Activated CD4-positive, alpha-beta T cell treated with anti-CD3 and anti-CD28 coated beads, Interleukin-2, amount 50 U/mL, for 24 hours (primary cell): Measurements from ENCODE around the gene SLITRK5.

ENCODE experiments used
- DNase-seq, 2 donors: peaks; one replicate each; pipeline ENCODE4 v3.0.0-alpha.2; 2020; ENCODE audit warnings: low read depth in 1 of 2, low spot score in 1 of 2

SLITRK5 gene

DNA sequence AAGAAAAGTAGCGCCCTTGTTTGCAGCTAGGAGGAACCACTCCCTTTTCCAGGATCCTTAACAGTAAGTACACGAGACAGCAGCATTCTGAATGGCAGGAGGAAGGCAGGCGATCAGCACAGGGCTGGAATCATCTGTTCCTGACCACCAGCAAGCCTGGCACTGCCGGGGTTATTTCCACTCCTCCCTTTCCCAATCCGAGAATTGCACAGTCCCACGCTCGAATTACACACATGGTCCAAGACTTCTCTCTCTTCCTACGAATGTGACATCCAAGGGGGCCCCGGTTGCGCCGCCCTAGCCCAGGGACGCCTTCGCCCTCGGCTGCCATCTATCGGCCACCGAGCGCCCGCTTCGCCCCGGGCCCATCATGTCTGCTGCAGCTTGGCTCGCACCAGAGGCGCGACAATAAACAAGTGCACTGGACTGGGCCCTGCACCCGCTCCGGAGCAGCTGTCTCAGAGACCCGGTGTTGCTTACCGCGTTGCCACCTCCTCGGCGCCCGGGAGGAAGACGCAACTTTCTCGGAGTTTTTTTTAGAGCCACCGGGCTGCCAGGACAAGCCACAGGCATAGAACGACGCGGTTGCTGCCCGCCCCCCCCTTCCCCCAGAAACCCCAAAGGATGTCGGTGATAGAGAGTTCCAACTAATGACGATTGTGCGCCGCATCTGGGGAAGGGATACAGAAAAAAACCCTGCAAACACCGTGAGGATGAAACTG lies at the start of gene SLITRK5:
TSS of gene SLITRK5 (plus strand) at position 341 of the 722 bp plus-strand sequence. CDS start 4,018 bp downstream, outside the sequence.
- DNase-seq: peak in 1 of 2 donors; percentile 42

GRCh38 chr13:87622971-87623370 lies 48.2 kb upstream of the SLITRK5 start:
- DNase-seq: no peak

DNA sequence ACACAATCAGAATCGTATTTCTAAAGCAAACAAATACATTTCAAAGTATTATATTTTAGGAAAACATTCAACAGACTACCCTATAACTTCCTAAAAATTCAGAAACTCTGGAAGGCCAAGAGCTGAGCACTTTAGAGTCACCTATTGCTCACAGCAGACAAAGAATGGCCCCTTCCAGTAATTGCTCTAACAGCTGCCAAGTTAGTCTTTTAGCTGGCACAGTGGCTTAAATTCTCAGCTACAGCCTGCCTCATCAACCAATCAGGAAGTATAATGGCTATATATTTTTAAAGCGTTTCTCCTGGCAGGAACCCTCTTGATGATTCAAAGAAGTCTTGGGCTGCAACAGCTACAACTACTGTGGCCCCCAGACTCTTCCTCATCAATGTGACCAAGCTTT lies 14.9 kb upstream of the SLITRK5 start:
- DNase-seq: no peak

DNA sequence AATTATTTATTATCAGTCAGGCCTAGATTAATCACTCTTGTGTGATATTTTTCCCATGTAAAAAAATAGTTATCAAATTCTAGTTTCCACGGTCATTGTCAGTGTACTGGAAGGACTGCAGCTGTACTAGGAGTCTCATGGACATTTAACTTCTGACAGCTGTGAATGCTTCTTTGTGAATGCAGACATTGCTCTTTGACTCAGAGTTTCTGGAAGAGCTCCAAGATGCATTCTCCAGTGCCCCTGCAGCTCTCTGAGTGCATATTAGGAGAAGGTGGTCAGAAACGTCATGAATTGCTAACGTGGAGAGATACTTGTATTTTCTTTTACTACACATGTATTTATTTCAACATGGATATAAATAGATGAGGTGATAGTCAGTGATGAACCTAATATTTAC lies 9.7 kb upstream of the SLITRK5 start:
- DNase-seq: no peak

DNA sequence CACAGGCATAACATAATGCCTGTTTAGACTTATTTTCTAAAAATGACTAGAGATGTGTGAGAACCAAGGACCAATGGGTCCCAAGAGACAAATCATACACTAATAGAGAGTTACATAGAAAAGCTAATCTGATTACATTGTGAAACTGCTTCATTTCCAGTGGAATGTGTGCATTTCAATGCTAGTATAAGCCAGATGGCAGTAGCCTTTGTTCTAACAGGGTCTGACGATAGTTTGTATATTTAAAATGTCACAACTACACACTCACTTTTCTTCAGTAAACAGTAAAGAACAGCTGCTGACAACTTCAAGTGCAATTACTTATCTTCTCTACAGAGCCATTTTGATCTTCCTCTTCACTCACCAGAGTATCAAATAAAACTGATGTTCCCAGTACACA lies 4.3 kb upstream of the SLITRK5 start:
- DNase-seq: no peak

DNA sequence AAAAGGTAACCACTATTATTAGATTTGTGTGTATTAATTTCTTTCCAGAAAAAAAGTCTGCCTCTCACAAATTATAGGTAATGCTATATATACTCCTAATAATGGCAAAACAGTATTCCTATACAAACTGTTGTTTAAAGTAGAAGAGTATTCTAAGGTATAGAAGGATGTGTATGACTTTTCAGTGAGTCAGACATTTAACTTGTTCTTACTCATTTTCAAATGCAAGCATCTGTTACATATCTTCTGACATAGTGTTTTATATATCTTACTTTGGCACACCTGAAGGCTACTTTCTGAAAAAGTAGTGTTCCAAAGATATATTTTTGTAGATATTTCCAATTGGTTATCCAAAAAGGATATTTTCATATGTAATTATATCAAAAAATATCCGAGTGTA lies 3.5 kb upstream of the SLITRK5 start:
- no peak for DNase-seq

DNA sequence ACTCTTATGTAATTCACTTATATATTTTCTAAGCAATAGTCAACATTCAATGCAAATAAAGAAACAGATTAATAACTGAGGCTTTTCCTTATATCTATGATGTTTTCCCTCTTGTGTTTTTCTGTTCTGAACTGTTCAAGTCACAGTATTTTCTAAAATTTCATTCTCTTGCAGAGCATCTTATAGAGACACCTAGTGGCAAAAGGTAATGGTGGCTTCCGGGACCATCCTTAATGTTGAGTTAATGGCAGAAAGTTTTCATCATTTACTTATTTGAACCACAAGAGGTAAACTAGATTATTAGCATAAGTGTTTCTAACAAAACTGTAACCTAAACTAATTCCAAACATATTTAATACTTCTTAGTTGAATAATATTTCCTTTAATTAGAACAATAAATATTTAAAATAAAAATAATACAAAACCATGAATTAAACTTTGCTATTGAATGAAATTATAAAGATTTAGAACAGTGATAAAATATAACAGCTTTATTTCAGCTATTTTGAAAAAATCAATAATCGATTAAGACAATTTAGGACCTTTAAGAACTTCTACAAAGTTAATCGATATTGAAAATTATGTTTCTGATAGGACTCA lies 1.7 kb upstream of the SLITRK5 start:
- no peak for DNase-seq

- no peak for DNase-seq
Observed at GRCh38 chr13:87671753-87672605, 808 bp downstream of the SLITRK5 start.

DNA sequence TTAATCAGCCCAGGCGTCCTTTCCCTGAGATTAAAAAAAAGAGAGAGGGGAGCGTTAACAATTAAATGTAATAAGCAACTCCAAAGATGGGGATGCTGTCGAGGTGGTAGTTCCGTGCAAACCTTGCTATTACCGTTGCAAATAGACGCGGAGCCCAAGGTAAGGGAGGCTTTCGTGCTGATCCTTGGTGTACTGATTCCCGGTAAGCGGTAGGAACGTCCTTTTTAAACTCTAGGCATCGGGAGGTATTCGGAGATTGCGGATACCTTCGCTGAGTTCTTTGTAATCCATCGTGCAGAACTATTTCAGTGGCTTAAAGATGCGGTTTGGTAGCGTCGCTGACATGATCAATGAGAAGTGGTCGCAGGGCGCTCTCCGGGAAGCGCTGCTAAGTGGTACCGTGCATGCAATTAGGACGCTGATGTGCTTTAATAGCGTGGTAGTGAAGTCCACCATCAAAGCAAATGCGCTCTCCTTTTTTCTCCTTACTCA lies 3.1 kb downstream of the SLITRK5 start:
- DNase-seq: no peak

DNA sequence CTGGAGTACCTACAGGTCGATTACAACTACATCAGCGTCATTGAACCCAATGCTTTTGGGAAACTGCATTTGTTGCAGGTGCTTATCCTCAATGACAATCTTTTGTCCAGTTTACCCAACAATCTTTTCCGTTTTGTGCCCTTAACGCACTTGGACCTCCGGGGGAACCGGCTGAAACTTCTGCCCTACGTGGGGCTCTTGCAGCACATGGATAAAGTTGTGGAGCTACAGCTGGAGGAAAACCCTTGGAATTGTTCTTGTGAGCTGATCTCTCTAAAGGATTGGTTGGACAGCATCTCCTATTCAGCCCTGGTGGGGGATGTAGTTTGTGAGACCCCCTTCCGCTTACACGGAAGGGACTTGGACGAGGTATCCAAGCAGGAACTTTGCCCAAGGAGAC lies 4.7 kb downstream of the SLITRK5 start:
- no peak for DNase-seq

DNA sequence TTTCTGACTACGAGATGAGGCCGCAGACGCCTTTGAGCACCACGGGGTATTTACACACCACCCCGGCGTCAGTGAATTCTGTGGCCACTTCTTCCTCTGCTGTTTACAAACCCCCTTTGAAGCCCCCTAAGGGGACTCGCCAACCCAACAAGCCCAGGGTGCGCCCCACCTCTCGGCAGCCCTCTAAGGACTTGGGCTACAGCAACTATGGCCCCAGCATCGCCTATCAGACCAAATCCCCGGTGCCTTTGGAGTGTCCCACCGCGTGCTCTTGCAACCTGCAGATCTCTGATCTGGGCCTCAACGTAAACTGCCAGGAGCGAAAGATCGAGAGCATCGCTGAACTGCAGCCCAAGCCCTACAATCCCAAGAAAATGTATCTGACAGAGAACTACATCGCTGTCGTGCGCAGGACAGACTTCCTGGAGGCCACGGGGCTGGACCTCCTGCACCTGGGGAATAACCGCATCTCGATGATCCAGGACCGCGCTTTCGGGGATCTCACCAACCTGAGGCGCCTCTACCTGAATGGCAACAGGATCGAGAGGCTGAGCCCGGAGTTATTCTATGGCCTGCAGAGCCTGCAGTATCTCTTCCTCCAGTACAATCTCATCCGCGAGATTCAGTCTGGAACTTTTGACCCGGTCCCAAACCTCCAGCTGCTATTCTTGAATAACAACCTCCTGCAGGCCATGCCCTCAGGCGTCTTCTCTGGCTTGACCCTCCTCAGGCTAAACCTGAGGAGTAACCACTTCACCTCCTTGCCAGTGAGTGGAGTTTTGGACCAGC lies 5.3 kb downstream of the SLITRK5 start:
- no peak for DNase-seq

- no peak for DNase-seq
Observed at GRCh38 chr13:87677043-87677495, 5.9 kb downstream of the SLITRK5 start.

DNA sequence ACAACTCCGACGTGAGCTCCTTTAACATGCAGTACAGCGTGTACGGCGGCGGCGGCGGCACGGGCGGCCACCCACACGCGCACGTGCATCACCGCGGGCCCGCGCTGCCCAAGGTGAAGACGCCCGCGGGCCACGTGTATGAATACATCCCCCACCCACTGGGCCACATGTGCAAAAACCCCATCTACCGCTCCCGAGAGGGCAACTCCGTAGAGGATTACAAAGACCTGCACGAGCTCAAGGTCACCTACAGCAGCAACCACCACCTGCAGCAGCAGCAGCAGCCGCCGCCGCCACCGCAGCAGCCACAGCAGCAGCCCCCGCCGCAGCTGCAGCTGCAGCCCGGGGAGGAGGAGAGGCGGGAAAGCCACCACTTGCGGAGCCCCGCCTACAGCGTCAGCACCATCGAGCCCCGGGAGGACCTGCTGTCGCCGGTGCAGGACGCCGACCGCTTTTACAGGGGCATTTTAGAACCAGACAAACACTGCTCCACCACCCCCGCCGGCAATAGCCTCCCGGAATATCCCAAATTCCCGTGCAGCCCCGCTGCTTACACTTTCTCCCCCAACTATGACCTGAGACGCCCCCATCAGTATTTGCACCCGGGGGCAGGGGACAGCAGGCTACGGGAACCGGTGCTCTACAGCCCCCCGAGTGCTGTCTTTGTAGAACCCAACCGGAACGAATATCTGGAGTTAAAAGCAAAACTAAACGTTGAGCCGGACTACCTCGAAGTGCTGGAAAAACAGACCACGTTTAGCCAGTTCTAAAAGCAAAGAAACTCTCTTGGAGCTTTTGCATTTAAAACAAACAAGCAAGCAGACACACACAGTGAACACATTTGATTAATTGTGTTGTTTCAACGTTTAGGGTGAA lies 6.6 kb downstream of the SLITRK5 start:
- DNase-seq: no peak

GRCh38 chr13:87678372-87678752 lies 7.2 kb downstream of the SLITRK5 start:
- DNase-seq: no peak

DNA sequence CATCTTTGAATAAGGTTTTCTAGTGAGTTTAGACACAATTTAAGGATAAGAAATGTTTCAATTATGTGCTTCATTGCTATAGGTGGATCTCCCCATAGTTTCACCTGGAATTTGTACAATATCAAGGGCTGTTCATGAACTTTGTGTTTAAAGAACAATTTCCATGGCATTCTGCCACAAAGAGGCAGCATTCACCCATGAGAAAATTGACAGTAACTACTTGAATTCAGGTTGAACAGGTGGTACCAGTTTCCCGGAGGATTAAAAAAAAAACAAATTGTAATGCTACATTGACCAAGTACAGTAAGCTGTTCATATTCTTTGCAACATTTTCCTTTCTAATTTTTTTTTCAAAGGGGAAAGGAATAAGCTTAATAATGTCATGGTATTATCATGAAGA lies 9.1 kb downstream of the SLITRK5 start:
- no peak for DNase-seq

DNA sequence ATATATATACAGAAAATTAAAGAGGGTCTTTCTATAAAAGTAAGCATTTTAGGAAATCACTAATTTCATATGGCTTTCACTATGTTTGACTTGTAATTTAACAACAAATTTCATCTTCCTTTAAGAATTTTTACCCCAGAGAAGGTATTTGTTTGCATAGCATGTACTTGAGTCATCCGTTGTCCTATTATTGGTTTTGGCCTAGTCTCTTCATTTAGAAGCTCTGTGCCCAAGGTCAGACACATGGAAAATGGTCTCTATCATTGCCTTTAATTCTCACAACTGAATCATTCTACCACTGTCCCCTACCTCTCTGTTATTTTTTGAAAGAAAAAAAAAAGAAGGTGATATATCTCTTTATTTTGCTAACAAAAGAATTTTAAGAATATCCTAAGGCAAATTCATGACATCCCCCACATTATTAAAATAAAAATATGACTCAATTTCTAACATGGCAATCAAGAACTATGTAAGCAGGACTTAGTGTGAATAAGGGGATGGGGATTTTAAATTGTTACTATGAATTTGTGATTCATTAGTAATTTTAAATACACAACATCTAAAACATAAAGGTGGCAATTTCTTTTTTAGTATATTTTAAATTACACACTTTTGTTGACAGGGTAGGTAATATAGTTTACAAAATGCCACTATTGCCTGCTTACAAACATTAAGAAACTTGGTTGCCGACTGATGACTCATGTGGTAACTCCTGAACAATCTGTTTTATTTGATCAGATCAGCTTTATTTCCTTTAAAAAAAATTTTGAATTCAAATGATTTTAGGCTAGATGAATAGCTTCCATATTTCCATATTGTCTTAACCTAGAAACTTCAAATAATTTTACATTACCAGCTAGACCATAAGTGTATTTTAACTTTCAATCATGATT lies 13.9 kb downstream of the SLITRK5 start:
- DNase-seq: no peak

DNA sequence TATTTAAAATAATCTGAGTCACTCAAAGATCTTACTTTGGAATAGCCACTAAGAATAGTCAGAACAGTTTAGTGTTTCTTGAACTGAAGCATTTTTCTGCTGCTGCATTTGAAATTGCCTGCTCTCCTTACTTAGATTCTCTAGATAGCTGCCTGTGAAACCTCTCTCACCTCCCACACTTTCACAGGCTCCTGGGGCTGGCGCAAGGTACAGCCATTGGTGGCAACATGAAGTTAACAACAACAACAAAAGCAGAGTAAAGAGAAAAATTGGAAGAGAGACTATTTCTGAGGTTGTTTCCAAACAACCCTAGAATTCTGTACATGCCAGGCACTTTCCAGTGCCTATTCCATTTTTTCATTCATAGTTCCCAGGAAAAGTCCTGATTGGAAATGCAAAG lies 25.3 kb downstream of the SLITRK5 start:
- DNase-seq: no peak

DNA sequence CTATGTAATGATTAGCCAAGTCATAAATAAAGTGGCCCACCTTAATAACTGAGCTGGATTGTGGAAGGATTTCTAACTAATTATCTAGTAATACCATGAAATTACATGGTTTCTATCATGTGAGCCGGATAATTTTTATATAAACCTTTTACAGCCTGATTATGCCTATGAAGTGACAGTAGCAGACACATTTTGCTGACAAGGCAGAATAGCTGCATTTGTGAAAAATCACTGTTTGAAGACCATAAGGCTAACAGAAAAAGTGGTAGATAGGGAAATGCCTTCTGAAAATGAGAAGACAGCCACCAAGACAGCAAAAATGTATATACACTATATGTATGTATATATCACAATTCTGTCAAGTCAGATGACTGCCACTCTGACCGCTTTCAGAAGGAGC lies 27.1 kb downstream of the SLITRK5 start:
- DNase-seq: no peak

DNA sequence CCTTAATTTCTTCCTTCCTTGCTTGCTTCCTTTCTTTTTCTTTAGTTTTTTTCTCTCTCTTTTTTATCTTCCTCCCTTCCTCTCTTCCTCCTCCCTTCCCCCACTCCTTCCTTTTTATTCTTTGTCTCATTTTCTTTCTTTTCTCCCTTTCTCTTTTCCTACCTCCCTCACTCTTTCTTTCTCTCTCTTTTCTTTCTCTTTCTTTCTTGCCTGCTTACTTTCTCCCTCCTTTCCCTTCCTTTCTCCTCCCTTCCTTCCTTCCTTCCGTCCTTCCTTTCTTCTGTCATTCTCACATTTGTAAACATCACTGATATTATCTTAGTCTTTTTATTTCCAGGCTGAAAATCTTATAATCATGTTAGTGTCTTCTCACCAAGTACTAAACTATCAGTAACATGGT lies 38.8 kb downstream of the SLITRK5 start:
- DNase-seq: no peak
